ENCODE results near the gene ARHGAP11B.
"Not testable (repeated sequence)": the region's sequence is repeated elsewhere in the genome, so short reads cannot be mapped to it uniquely, and the experiment has no call there.

ARHGAP11B gene

GRCh38 chr15:30675126-30675525 is 49.2 kb downstream of the ARHGAP11B start:
- no peak for TF ChIP-seq EZH2phosphoT487 (IDR thresholded peaks at IDR 0.05; ENCODE audit: low read depth)
- TF ChIP-seq CTCF (IDR thresholded peaks at IDR 0.05; ENCODE audit: low read depth, low read length), result no peak
- Histone ChIP-seq H3K27ac (ENCODE audit: low read length) (no peak overlapping the region), H3K9me3 (ENCODE audit: insufficient read depth, low read length) (no peaks in the 10 kb centered on the region), H3K9ac (ENCODE audit: low read length) (no peak overlapping the region), H3K4me2 (ENCODE audit: low read length) (no peak overlapping the region), H3K4me3 (ENCODE audit: low read length) (no peak overlapping the region), H2AFZ (ENCODE audit: low read depth, low read length) (no peak overlapping the region), H3K27me3 (ENCODE audit: low read depth, low read length) (no peaks in the 10 kb centered on the region), H3K36me3 (replicated peaks; ENCODE audit: low read depth, low read length) (peaks cover 22% of the 10 kb centered on the region), H4K20me1 (ENCODE audit: insufficient read depth, low read length) (no peaks in the 10 kb centered on the region), H3K4me1 (ENCODE audit: low read length) (peaks cover 5% of the 10 kb centered on the region; the same call in 1 of the 2 replicates), H3K79me2 (ENCODE audit: low read length) (0 out of 2 replicates have a peak, but pooled peaks cover 2% of the 10 kb centered on the region)

DNA sequence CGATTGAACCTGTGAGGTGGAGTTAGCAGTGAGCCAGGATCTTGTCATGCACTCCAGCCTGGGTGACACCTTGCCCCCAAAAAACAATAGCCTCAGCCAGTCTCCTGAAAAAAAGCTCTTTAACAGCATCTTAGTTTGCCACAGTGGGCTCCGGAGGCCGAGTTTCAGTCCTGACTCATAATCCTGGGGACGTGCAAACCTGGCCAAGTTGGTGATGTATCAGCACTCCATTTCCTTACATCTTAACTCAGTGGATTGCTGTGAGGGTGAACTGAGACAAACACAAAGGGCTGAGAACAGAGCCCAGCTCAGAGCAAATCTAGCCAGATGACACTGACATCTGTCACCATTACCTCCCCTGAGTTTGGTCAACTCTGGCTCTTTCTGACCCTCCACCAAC is 50.0 kb downstream of the ARHGAP11B start:
- H2AFZ ChIP-seq (ENCODE audit: low read depth, low read length); H3K4me2 ChIP-seq (ENCODE audit: low read length); H3K27ac ChIP-seq (ENCODE audit: low read length); H3K4me3 ChIP-seq (ENCODE audit: low read length); H3K79me2 ChIP-seq (ENCODE audit: low read length); H3K9ac ChIP-seq (ENCODE audit: low read length); H3K27me3 ChIP-seq (ENCODE audit: low read depth, low read length); H3K9me3 ChIP-seq (ENCODE audit: insufficient read depth, low read length); H3K4me1 ChIP-seq (ENCODE audit: low read length); H4K20me1 ChIP-seq (ENCODE audit: insufficient read depth, low read length): not testable (repeated sequence)
- H3K36me3 ChIP-seq (replicated peaks; ENCODE audit: low read depth, low read length), result peaks cover 16% of the 10 kb centered on the region

DNA sequence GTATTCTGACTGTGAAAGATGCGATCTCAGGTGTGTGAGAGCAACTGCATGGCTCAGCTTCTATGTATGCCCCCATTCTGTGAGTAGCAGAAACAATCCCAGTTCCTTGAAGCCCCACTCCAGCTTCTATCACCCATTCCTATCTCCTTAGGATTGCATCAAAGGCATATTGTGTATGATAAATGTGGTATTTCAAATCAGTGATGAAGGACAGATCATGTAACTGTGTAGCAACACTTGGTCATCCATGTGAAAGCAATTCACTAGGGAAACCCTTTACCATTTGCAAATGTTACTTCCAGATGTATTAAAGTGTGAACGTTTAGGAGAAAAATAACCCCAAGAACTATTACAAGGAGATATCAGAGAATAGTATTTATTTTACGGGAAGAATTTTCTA is 55.1 kb downstream of the ARHGAP11B start:
- not testable (repeated sequence) for H3K4me3 ChIP-seq (ENCODE audit: low read length); H3K9me3 ChIP-seq (ENCODE audit: insufficient read depth, low read length); H2AFZ ChIP-seq (ENCODE audit: low read depth, low read length); H3K9ac ChIP-seq (ENCODE audit: low read length); H3K4me2 ChIP-seq (ENCODE audit: low read length); H3K36me3 ChIP-seq (replicated peaks; ENCODE audit: low read depth, low read length); H3K27me3 ChIP-seq (ENCODE audit: low read depth, low read length); H4K20me1 ChIP-seq (ENCODE audit: insufficient read depth, low read length); H3K79me2 ChIP-seq (ENCODE audit: low read length); H3K27ac ChIP-seq (ENCODE audit: low read length); H3K4me1 ChIP-seq (ENCODE audit: low read length)

- H3K4me1 ChIP-seq (ENCODE audit: low read length); H3K27me3 ChIP-seq (ENCODE audit: low read depth, low read length); H3K27ac ChIP-seq (ENCODE audit: low read length); H3K4me2 ChIP-seq (ENCODE audit: low read length); H4K20me1 ChIP-seq (ENCODE audit: insufficient read depth, low read length); H3K79me2 ChIP-seq (ENCODE audit: low read length); H3K36me3 ChIP-seq (replicated peaks; ENCODE audit: low read depth, low read length); H3K4me3 ChIP-seq (ENCODE audit: low read length); H3K9ac ChIP-seq (ENCODE audit: low read length); H2AFZ ChIP-seq (ENCODE audit: low read depth, low read length); H3K9me3 ChIP-seq (ENCODE audit: insufficient read depth, low read length): not testable (repeated sequence)
These were observed 59.9 kb downstream of the ARHGAP11B start for GRCh38 chr15:30685709-30686285.

GRCh38 chr15:30686651-30687050 is 60.7 kb downstream of the ARHGAP11B start:
- H2AFZ ChIP-seq (ENCODE audit: low read depth, low read length); H4K20me1 ChIP-seq (ENCODE audit: insufficient read depth, low read length); H3K4me3 ChIP-seq (ENCODE audit: low read length); H3K36me3 ChIP-seq (replicated peaks; ENCODE audit: low read depth, low read length); H3K27ac ChIP-seq (ENCODE audit: low read length); H3K79me2 ChIP-seq (ENCODE audit: low read length); H3K9me3 ChIP-seq (ENCODE audit: insufficient read depth, low read length); H3K4me1 ChIP-seq (ENCODE audit: low read length); H3K9ac ChIP-seq (ENCODE audit: low read length); H3K27me3 ChIP-seq (ENCODE audit: low read depth, low read length); H3K4me2 ChIP-seq (ENCODE audit: low read length): not testable (repeated sequence)

All from OCI-LY3 (cell line).